Fibroblast of skin of left quadriceps (primary cell): Measurements from ENCODE around the gene SECISBP2.
A peak's percentile ranks its signal among the peaks of the same experiment; 100 is the strongest.

ENCODE experiments used
- DNase-seq, 2 experiments: peaks; one replicate each; pipeline ENCODE4 v3.0.0-alpha.2; 2013; ENCODE audit warnings: low read depth in 2 of 2

The SECISBP2 gene

GRCh38 chr9:89382026-89382986, 64.0 kb downstream of the SECISBP2 start:
- no peak for DNase-seq

- no peak for DNase-seq
Observed at GRCh38 chr9:89383030-89383720, 64.9 kb downstream of the SECISBP2 start.

GRCh38 chr9:89383721-89384300, 65.5 kb downstream of the SECISBP2 start:
- no peak for DNase-seq

GRCh38 chr9:89384783-89385182, 66.5 kb downstream of the SECISBP2 start:
- no peak for DNase-seq

- DNase-seq = no peak
Observed at GRCh38 chr9:89386206-89386605, 67.9 kb downstream of the SECISBP2 start.

- DNase-seq = no peak
Observed at GRCh38 chr9:89386797-89387196, 68.5 kb downstream of the SECISBP2 start.

GRCh38 chr9:89387197-89387849, 69.0 kb downstream of the SECISBP2 start:
- DNase-seq = no peak

GRCh38 chr9:89388084-89388867, 70.0 kb downstream of the SECISBP2 start:
- peak; percentile 66 to 68 for DNase-seq

GRCh38 chr9:89388868-89389177, 70.5 kb downstream of the SECISBP2 start:
- DNase-seq = no peak

GRCh38 chr9:89390068-89390555, 71.8 kb downstream of the SECISBP2 start:
- DNase-seq = no peak

- DNase-seq = no peak
Observed at GRCh38 chr9:89390578-89391116, 72.3 kb downstream of the SECISBP2 start.

GRCh38 chr9:89391585-89391984, 73.3 kb downstream of the SECISBP2 start:
- DNase-seq = no peak

- DNase-seq = no peak
Observed at GRCh38 chr9:89394412-89394811, 76.1 kb downstream of the SECISBP2 start.

- DNase-seq = no peak
Observed at GRCh38 chr9:89395931-89396710, 77.8 kb downstream of the SECISBP2 start.

- no peak for DNase-seq
Observed at GRCh38 chr9:89397471-89397870, 79.2 kb downstream of the SECISBP2 start.

- DNase-seq = no peak
Observed at GRCh38 chr9:89398621-89399020, 80.3 kb downstream of the SECISBP2 start.

- DNase-seq = no peak
Observed at GRCh38 chr9:89400403-89401116, 82.3 kb downstream of the SECISBP2 start.

- no peak for DNase-seq
Observed at GRCh38 chr9:89402695-89403427, 84.6 kb downstream of the SECISBP2 start.

- no peak for DNase-seq
Observed at GRCh38 chr9:89404074-89404473, 85.8 kb downstream of the SECISBP2 start.
